H1 (cell line): Measurements from ENCODE around the gene NUP210L.

Source experiments
- BRCA1 ChIP-seq: IDR thresholded peaks from 2 replicates; pipeline ENCODE4 v1.6.1; 2012; ENCODE audit warnings: low read depth, low read length, improper control_type of control experiment
- CBX5 ChIP-seq: fragments of 300-800, 300-1000 bp; sonication (generic); IDR thresholded peaks from 2 replicates; pipeline ENCODE4 v1.7.1; 2016; ENCODE audit warnings: antibody characterized with exemption, low read length, low read depth
- CREB1 ChIP-seq: IDR thresholded peaks from 2 replicates; pipeline ENCODE4 v1.6.1; 2012; ENCODE audit warnings: inconsistent platforms
- CTCF ChIP-seq, 3 experiments: IDR thresholded peaks; 1 replicate in 2 of 3; 2 replicates in 1 of 3; pipeline versions ENCODE4 v1.5.1 to v1.6.1; 2011; ENCODE audit warnings: low read length in 3 of 3, mild to moderate bottlenecking in 3 of 3, inconsistent platforms in 2 of 3, low read depth in 1 of 3, moderate library complexity in 1 of 3; ENCODE audit not compliant: insufficient read depth in 1 of 3; ENCODE audit errors: control extremely low read depth in 1 of 3
- EP300 ChIP-seq, 2 experiments: IDR thresholded peaks; 1 replicate in 1 of 2; 2 replicates in 1 of 2; pipeline ENCODE4 v1.6.1; 2011 to 2012; ENCODE audit warnings: low read depth in 2 of 2, low read length in 2 of 2, mild to moderate bottlenecking in 2 of 2, borderline replicate concordance in 1 of 2, inconsistent platforms in 1 of 2, moderate library complexity in 1 of 2
- EZH2 ChIP-seq: fragments of 200-600 bp; sonication (generic); IDR thresholded peaks from 2 replicates; pipeline ENCODE4 v1.7.1; 2012; ENCODE audit warnings: low read depth, mild to moderate bottlenecking, moderate library complexity, low read length, inconsistent platforms; ENCODE audit not compliant: severe bottlenecking
- GABPA ChIP-seq: IDR thresholded peaks from 2 replicates; pipeline ENCODE4 v1.6.1; 2011; ENCODE audit warnings: mild to moderate bottlenecking, low read length, moderate library complexity, borderline replicate concordance; ENCODE audit not compliant: insufficient read depth
- MAFK ChIP-seq: IDR thresholded peaks from 2 replicates; pipeline ENCODE4 v1.6.1; 2012; ENCODE audit warnings: low read depth, mild to moderate bottlenecking, improper control_type of control experiment, low read length
- POLR2A ChIP-seq, 2 experiments: IDR thresholded peaks; 1 replicate in 1 of 2; 2 replicates in 1 of 2; pipeline ENCODE4 v1.6.1; 2011; ENCODE audit warnings: low read depth in 2 of 2, low read length in 2 of 2, mild to moderate bottlenecking in 2 of 2; ENCODE audit errors: control extremely low read depth in 1 of 2
- RFX5 ChIP-seq: IDR thresholded peaks from 2 replicates; pipeline ENCODE4 v1.6.1; 2011; ENCODE audit warnings: low read depth, low read length, improper control_type of control experiment, borderline replicate concordance
- SIRT6 ChIP-seq: IDR thresholded peaks from one replicate; pipeline ENCODE4 v1.7.1; 2012; ENCODE audit warnings: low read length, inconsistent platforms
- YY1 ChIP-seq: IDR thresholded peaks from 2 replicates; pipeline ENCODE4 v1.6.1; 2011; ENCODE audit warnings: low read depth, mild to moderate bottlenecking, low read length

GRCh38 chr1:153978274-153978909 is 176.5 kb downstream of the NUP210L start:
- TF ChIP-seq CTCF (IDR thresholded peaks at IDR 0.05; ENCODE audit: control extremely low read depth in 1 of 3, insufficient read depth in 1 of 3, low read depth in 1 of 3, low read length in 3 of 3) (no peak), MAFK (no peak), RFX5 (no peak), CBX5 (no peak), GABPA (no peak), YY1 (no peak), POLR2A (IDR thresholded peaks at IDR 0.05; ENCODE audit: control extremely low read depth in 1 of 2, low read depth in 2 of 2, low read length in 2 of 2) (no peak), EP300 (IDR thresholded peaks at IDR 0.05; ENCODE audit: borderline replicate concordance in 1 of 2, low read depth in 2 of 2, low read length in 2 of 2) (no peak), SIRT6 (no peak), EZH2 (no peak), CREB1 (no peak), BRCA1 (no peak)
